ENCODE data around the gene ZNF804B. TPM values are rescaled to one million over a fixed set of nuclear protein-coding genes. Genes with fewer than 3 reads are reported as not detected.

ZNF804B gene
- total RNA-seq, 1 experiment from 2014 or later: not detected

DNA sequence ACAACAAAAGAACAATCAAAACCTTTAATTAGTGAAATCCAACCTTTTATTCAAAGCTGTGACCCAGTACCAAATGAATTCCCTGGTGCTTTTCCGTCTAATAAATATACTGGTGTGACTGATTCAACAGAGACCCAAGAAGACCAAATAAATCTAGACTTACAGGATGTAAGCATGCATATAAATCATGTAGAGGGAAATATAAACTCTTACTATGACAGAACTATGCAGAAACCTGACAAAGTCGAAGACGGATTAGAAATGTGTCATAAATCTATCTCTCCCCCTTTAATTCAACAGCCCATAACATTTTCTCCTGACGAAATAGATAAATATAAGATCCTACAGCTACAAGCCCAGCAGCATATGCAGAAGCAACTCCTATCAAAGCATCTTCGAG lies 576.6 kb downstream of the ZNF804B start:
- Histone ChIP-seq H2AFZ (ENCODE audit: low read length) (no peak overlapping the region), H3K4me1 (ENCODE audit: insufficient read depth, low read length) (peaks cover 2% of the 10 kb centered on the region; the same call in 1 of the 2 replicates)

More for the DNA sequence above, 576.6 kb downstream of the ZNF804B start:
- no peak for DNase-seq
- H4K91ac ChIP-seq (ENCODE audit: insufficient read length, low read depth, low read length): no peak overlapping the region
- no peak overlapping the region for H2BK12ac ChIP-seq (ENCODE audit: insufficient read length, low read depth, low read length)
- H3K18ac ChIP-seq (ENCODE audit: insufficient read length, low read depth, low read length): no peak overlapping the region
- H3K27me3 ChIP-seq (ENCODE audit: insufficient read depth, low read length): no peaks in the 10 kb centered on the region
- H3T11ph ChIP-seq (ENCODE audit: low read length): no peak overlapping the region
- H4K8ac ChIP-seq (replicated peaks; ENCODE audit: insufficient read length, low read depth, low read length): no peak overlapping the region
- no peak overlapping the region for H2BK5ac ChIP-seq (ENCODE audit: insufficient read length, low read length)
- no peak overlapping the region for H2BK15ac ChIP-seq (ENCODE audit: low read depth, low read length)
- no CpG with 5 or more reads among the region's 5 CpGs for WGBS (ENCODE audit: extremely low coverage, insufficient read length, low lambda C conversion rate)
- no peak overlapping the region for H2BK120ac ChIP-seq (ENCODE audit: low read depth, low read length, poor library complexity, severe bottlenecking)
- no peaks in the 10 kb centered on the region for H3K23me2 ChIP-seq (ENCODE audit: insufficient read length, low read depth, low read length, poor library complexity, severe bottlenecking)
- H3K27ac ChIP-seq (ENCODE audit: insufficient read length, low read depth, low read length): no peak overlapping the region
- Mint-ChIP-seq H3K9me3 (no peaks in the 10 kb centered on the region), H3K27me3 (ENCODE audit: low read depth) (no peaks in the 10 kb centered on the region), H3K4me1 (peaks cover 10 to 14% of the 10 kb centered on the region in 2 experiments), H3K36me3 (ENCODE audit: insufficient read depth in 1 of 3, low read depth in 3 of 3) (no peaks in the 10 kb centered on the region), H3K4me3 (no peak overlapping the region), H3K27ac (no peak overlapping the region)
- no peaks in the 10 kb centered on the region for H4K20me1 ChIP-seq (ENCODE audit: control insufficient read depth, insufficient read depth, insufficient read length)
- no peaks in the 10 kb centered on the region for H3K9me3 ChIP-seq (ENCODE audit: control insufficient read depth, low read depth, low read length)
- no peak overlapping the region for H2BK20ac ChIP-seq (ENCODE audit: low read depth, low read length, poor library complexity, severe bottlenecking)
- H3K23ac ChIP-seq (ENCODE audit: insufficient read length, low read depth, low read length): no peak overlapping the region
- no peak overlapping the region for H3K56ac ChIP-seq (ENCODE audit: insufficient read length, low read depth, low read length)
- H3K9ac ChIP-seq (ENCODE audit: extremely low read depth, insufficient read length, low read length): no peak overlapping the region
- H3K4ac ChIP-seq (ENCODE audit: low read depth, low read length): no peak overlapping the region
- no peaks in the 10 kb centered on the region for H3K79me2 ChIP-seq (ENCODE audit: insufficient read depth, low read length)
- no peak overlapping the region for H3K14ac ChIP-seq (ENCODE audit: insufficient read depth, low read length)
- no peak overlapping the region for H4K5ac ChIP-seq (ENCODE audit: insufficient read length, low read depth, low read length)
- H2AK5ac ChIP-seq (ENCODE audit: insufficient read length, low read length): no peak overlapping the region
- TF ChIP-seq, protein P1, sequence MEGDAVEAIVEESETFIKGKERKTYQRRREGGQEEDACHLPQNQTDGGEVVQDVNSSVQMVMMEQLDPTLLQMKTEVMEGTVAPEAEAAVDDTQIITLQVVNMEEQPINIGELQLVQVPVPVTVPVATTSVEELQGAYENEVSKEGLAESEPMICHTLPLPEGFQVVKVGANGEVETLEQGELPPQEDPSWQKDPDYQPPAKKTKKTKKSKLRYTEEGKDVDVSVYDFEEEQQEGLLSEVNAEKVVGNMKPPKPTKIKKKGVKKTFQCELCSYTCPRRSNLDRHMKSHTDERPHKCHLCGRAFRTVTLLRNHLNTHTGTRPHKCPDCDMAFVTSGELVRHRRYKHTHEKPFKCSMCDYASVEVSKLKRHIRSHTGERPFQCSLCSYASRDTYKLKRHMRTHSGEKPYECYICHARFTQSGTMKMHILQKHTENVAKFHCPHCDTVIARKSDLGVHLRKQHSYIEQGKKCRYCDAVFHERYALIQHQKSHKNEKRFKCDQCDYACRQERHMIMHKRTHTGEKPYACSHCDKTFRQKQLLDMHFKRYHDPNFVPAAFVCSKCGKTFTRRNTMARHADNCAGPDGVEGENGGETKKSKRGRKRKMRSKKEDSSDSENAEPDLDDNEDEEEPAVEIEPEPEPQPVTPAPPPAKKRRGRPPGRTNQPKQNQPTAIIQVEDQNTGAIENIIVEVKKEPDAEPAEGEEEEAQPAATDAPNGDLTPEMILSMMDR (conservative IDR thresholded peaks at IDR 0.05): no peak
- H3K4me2 ChIP-seq (ENCODE audit: insufficient read depth, insufficient read length, low read length): no peak overlapping the region
- no peaks in the 10 kb centered on the region for H3K79me1 ChIP-seq (ENCODE audit: insufficient read depth, low read depth, low read length, poor library complexity, severe bottlenecking)

Measured in H9 (cell line).